Activated T-helper 1 cell treated with anti-CD3 and anti-CD28 coated beads, Interleukin-2, amount 50 U/mL, for 16 hours (primary cell): ENCODE measurements around the gene NCOA3.
A peak's percentile ranks its signal among the peaks of the same experiment; 100 is the strongest.

ENCODE experiments used
- DNase-seq, 2 donors: peaks; one replicate each; pipeline ENCODE4 v3.0.0-alpha.2; 2020; ENCODE audit warnings: low read depth in 1 of 2, low spot score in 1 of 2

Gene NCOA3

GRCh38 chr20:47596003-47596571, 94.4 kb downstream of the NCOA3 start:
- no peak for DNase-seq

- DNase-seq: no peak
Observed at GRCh38 chr20:47597090-47597489, 95.4 kb downstream of the NCOA3 start.

DNA sequence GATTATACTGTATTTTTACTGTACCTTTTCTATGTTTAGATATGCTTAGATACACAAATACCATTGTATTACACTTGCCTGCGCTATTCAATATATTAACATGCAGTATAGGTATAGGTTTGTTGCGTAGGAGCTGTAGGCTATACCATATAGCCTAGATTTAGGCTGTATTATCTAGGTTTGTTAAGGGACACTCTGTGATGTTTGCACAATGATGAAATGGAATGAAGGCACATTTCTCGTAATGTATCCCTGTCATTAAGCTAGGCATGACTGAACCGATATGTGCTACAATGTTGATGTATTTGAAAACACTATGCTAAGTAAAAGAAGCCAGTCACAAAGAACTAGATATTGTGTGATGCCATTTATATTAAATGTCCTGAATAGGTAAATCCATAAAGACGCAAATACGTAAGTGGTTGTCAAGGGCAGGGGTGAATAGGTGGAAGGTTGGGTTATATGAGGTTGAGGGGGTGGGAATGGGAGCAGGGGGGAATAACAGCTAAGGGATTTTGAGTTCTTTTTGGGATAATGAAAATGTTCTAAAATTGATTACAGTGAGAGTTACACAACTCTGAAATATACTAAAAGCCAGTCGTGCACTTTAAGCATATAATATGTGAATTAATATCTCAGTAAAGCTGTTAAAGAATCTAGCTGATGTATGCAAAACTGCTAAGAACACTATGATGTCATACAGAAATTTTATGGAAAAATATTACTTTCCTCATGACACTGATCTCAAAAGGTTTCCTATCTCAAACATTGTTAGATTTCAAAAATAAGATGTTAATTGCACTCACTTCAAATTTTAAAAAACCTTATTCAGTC, 97.4 kb downstream of the NCOA3 start:
- no peak for DNase-seq

GRCh38 chr20:47600967-47601547, 99.4 kb downstream of the NCOA3 start:
- no peak for DNase-seq

- DNase-seq: no peak
Observed at GRCh38 chr20:47603260-47603659, 101.6 kb downstream of the NCOA3 start.

DNA sequence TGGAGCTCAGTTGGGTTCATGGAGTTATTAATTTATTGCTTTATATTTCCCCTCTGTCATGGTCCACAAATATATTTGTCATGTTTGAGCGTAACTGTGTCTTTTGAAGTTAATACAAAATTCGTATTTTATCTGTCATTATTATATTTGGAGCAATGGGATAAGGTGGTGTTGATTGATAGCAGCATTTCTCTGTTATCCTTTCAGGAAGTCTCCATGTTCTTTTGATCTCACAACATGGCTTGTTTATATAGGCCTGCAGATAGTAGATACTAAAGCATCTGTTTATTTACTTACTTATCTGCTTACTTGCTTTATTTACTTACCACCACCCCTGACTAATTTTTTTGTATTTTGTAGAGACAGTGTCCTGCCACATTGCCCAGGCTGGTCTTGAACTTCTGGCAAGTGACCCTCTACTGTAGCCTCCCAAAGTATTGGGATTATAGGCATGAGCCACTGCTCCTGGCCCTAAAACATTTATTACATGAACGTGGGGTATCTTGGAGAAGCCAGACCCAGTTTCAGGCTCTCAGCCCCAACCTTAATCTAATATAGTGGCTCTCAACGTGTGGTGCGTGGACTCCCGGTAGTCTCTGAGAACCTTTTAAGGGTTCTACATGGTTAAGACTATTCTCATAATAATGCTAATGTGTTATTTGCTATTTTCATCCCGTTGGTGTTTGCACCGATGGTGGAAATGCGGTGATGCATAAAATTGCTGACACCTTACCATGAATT, 104.2 kb downstream of the NCOA3 start:
- no peak for DNase-seq

- no peak for DNase-seq
Observed at GRCh38 chr20:47606414-47606982, 104.8 kb downstream of the NCOA3 start.

DNA sequence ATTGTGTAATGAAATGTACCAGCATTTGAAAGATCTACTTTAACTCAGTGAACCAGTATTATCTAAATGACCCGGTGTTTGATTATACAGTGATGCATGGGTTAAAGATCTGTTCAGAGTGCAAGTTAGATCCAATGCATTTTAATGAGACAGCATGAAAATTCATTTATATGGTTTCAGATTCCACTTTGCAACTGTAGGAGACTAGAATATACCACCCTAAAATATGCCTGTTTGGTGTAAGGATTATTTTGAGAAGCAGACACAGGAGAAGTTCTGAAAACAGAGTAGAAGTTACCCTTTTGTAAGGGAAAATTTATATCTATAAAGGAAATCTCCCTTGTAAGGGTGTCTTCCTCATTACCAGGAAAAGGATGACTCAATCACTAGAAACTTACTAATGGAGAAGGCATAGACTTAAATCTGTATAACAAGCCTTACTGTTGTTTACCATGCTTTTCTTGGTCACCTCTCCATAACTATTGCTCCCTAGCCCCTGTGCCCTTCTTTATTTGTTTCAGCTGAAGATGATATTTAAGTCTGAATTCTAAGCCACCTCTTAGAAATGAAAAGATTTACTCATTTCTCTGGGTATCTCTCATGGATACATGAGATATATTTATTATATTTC, 105.4 kb downstream of the NCOA3 start:
- DNase-seq: no peak

DNA sequence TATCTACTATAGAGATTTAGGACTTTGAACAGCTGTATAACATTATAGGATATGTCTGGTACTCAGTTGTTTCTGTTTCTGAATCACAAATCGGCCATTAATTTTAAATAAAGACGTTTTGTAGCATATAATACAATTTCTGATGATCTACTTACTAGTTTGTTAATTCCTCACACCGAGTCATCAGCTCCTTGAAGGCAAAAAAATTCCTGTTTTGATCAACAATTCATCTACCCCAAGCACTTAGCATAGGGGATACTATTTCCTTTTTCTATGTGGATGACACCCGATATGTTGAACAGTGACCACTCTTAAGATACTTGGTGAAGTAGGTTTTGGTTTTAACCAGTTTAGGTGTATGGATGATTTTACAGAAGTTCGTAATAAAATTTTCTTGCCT, 107.3 kb downstream of the NCOA3 start:
- DNase-seq: no peak

DNA sequence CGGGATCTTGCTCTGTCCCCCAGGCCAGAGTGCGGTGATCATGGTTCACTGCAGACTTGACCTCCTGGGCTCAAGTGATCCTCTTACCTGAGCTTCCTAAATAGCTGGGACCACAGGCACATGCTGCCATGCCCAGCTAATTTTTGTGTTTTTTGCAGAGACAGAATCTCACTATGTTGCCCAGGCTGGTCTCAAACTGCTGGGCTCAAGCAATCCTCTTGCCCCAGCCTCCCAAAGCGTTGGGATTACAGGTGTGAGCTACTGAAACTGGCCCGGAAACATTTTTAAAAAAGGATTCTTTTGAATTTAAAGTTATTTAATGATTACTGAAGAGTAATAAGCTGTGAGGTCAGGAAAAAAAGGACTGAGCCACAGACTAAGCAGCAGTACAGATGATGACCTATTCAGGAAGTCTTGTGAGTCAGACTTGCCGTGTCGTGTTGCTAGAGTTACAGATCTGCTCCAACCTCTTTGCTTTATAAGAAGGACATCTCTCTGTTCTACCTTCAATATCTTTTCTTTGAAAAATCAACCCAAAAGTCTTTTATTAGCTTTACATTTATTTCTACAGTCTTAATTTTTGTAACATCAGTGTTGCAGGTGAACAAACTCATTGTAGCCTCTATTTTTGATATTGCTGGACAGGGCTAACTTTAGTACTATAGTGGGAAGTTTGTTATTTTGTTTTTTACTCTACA, 108.7 kb downstream of the NCOA3 start:
- DNase-seq: peak in 1 of 2 donors; percentile 47

GRCh38 chr20:47610945-47611250, 109.2 kb downstream of the NCOA3 start:
- no peak for DNase-seq

DNA sequence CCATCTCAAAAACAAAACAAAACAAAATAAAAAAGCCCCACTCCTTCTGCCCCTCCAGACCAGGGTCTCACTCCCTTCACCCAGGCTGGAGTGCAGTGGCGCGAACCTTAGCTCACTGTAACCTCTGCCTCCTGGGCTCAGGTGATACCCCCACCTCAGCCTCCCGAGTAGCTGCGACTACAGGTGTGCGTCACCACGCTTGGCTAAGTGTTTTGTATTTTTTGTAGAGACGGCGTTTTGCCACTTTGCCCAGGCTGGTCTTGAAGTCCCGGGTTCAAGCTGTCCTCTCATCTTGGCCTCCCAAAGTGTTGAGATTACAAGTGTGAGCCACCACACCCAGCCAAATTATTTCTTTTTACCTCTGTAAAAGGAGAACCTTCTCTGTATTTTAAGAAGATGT, 110.1 kb downstream of the NCOA3 start:
- DNase-seq: no peak

DNA sequence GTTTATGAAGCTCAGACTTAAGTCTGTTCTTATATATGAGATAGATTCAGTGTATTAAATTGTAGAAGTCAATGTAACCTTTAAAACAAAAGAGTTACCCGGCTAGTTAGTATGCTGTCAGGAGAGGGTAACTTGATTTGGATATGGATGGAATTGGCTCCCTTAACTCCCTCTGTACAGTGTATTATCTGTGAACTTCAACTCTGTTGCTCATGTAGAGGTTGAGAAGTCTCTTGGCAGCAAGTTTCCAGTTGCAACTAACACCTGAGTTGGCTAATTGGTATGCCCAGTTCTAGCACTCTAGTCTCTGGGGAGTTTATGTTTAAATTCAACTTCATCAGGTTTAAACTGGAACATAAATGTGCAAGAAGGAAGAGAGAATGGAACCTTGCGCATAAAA, 111.0 kb downstream of the NCOA3 start:
- DNase-seq: no peak

- no peak for DNase-seq
Observed at GRCh38 chr20:47614703-47615309, 113.1 kb downstream of the NCOA3 start.

GRCh38 chr20:47618479-47618878, 116.8 kb downstream of the NCOA3 start:
- no peak for DNase-seq

GRCh38 chr20:47620808-47621805, 119.4 kb downstream of the NCOA3 start:
- DNase-seq: no peak

- DNase-seq: no peak
Observed at GRCh38 chr20:47622118-47622665, 120.5 kb downstream of the NCOA3 start.

- DNase-seq: no peak
Observed at GRCh38 chr20:47623206-47623605, 121.5 kb downstream of the NCOA3 start.

DNA sequence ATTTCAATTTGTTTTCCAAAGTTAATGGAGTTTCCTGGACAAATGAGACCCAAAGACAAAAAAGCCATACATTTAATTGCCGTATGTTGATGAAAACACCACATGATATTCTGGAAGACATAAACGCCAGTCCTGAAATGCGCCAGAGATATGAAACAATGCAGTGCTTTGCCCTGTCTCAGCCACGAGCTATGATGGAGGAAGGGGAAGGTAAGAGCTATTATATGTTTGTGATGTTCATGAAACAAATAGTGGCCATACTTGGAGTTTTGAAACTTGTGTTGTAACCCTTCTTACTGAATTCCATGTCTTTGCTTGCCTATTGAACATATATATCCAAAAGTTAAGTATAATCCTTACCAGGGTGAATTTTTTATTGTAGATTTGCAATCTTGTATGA, 125.9 kb downstream of the NCOA3 start:
- DNase-seq: no peak
